Osteoblast (primary cell): ENCODE data around the gene SLC19A1. TPM values are rescaled to one million over a fixed set of nuclear protein-coding genes. Genes with fewer than 3 reads are reported as not detected.

Experiments
- DNase-seq: peaks from one replicate; pipeline ENCODE4 v3.0.0; 2011; ENCODE audit warnings: low spot score, mixed read lengths; ENCODE audit not compliant: insufficient read length; ENCODE audit errors: missing footprints
- H2AFZ ChIP-seq: 2 replicates; pipeline ENCODE4 v1.6.0; 2011; ENCODE audit warnings: mild to moderate bottlenecking, low read length
- H3K27ac ChIP-seq: 2 replicates; pipeline ENCODE4 v1.5.1; 2011; ENCODE audit warnings: mild to moderate bottlenecking, low read depth, low read length, moderate library complexity
- H3K27me3 ChIP-seq: 2 replicates; pipeline ENCODE4 v1.6.0; 2012; ENCODE audit warnings: mild to moderate bottlenecking, control low read depth, inconsistent platforms, low read length, moderate library complexity; ENCODE audit not compliant: insufficient read depth
- H3K36me3 ChIP-seq: 2 replicates; pipeline ENCODE4 v1.5.1; 2011; ENCODE audit warnings: mild to moderate bottlenecking, low read length, control low read depth, moderate library complexity; ENCODE audit not compliant: insufficient read depth
- H3K4me1 ChIP-seq: 2 replicates; pipeline ENCODE4 v1.5.1; 2011; ENCODE audit warnings: mild to moderate bottlenecking, low read length, control low read depth, moderate library complexity; ENCODE audit not compliant: insufficient read depth
- H3K4me2 ChIP-seq: 2 replicates; pipeline ENCODE4 v1.6.0; 2011; ENCODE audit warnings: mild to moderate bottlenecking, low read length; ENCODE audit not compliant: insufficient read depth
- H3K4me3 ChIP-seq: fragments of 200-600 bp; sonication (generic); 3 replicates; pipeline ENCODE4 v1.5.1; 2012; ENCODE audit warnings: mild to moderate bottlenecking, low read length, inconsistent platforms; ENCODE audit not compliant: insufficient read depth
- H3K79me2 ChIP-seq: 2 replicates; pipeline ENCODE4 v1.6.0; 2012; ENCODE audit warnings: mild to moderate bottlenecking, low read length, control low read depth, inconsistent platforms; ENCODE audit not compliant: insufficient read depth
- H3K9me3 ChIP-seq: 2 replicates; pipeline ENCODE4 v1.5.1; 2011; ENCODE audit warnings: low read depth, low read length, control low read depth
- H4K20me1 ChIP-seq: 2 replicates; pipeline ENCODE4 v1.6.0; 2012; ENCODE audit warnings: mild to moderate bottlenecking, low read length, control low read depth; ENCODE audit not compliant: insufficient read depth
- CTCF ChIP-seq: IDR thresholded peaks from 2 replicates; pipeline ENCODE4 v1.5.1; 2011; ENCODE audit warnings: mild to moderate bottlenecking, low read depth, low read length, moderate library complexity; ENCODE audit errors: extremely low read depth
- total RNA-seq: library from RNA; depleted of rRNA; stranded (reverse); fragments of >200 nt; gene quantifications from 2 replicates; pipeline ENCODE4 v1.2.3, GENCODE V29; 2012

SLC19A1 gene
- total RNA-seq, 1 donor: 2.9 TPM

- Histone ChIP-seq H4K20me1 (no peaks in the 10 kb centered on the region), H3K79me2 (no peaks in the 10 kb centered on the region)
- TF ChIP-seq CTCF: no peak
These were observed 17.2 kb upstream of the SLC19A1 start for GRCh38 chr21:45559216-45560105.

GRCh38 chr21:45558044-45558721 is 15.9 kb upstream of the SLC19A1 start:
- Histone ChIP-seq H3K4me2 (no peak overlapping the region), H3K36me3 (no peaks in the 10 kb centered on the region), H3K4me3 (no peak overlapping the region), H3K9me3 (no peaks in the 10 kb centered on the region), H3K27me3 (peaks cover 18% of the 10 kb centered on the region), H3K4me1 (peaks cover 6% of the 10 kb centered on the region), H3K79me2 (no peaks in the 10 kb centered on the region), H4K20me1 (no peaks in the 10 kb centered on the region), H3K27ac (no peak overlapping the region), H2AFZ (no peak overlapping the region)
- no peak for TF ChIP-seq CTCF
- peak; percentile 38 for DNase-seq

More at GRCh38 chr21:45559216-45560105, 17.2 kb upstream of the SLC19A1 start:
- Histone ChIP-seq H3K27me3 (peaks cover 25% of the 10 kb centered on the region), H3K9me3 (no peaks in the 10 kb centered on the region), H3K36me3 (no peaks in the 10 kb centered on the region), H3K4me3 (no peak overlapping the region), H3K27ac (no peak overlapping the region), H2AFZ (no peak overlapping the region), H3K4me2 (no peak overlapping the region), H3K4me1 (peaks cover 6% of the 10 kb centered on the region)
- DNase-seq: peak; percentile 62

GRCh38 chr21:45557616-45558043 is 15.4 kb upstream of the SLC19A1 start:
- Histone ChIP-seq H3K4me3 (no peak overlapping the region), H3K36me3 (no peaks in the 10 kb centered on the region), H4K20me1 (no peaks in the 10 kb centered on the region), H3K9me3 (no peaks in the 10 kb centered on the region), H2AFZ (no peak overlapping the region), H3K27me3 (peaks cover 13% of the 10 kb centered on the region), H3K27ac (no peak overlapping the region), H3K4me1 (peaks cover 6% of the 10 kb centered on the region), H3K4me2 (no peak overlapping the region), H3K79me2 (no peaks in the 10 kb centered on the region)
- no peak for TF ChIP-seq CTCF
- DNase-seq: peak; percentile 88
